Measurements from ENCODE around the gene MAST4. TPM values are rescaled to one million over a fixed set of nuclear protein-coding genes. Genes with fewer than 3 reads are reported as not detected.

MAST4 gene
- total and polyA plus RNA-seq, 2 of the 8 experiments (the other 6 are each of a cell fraction or from before 2014, with no cell fraction given), result 1.5 to 2.6 TPM

DNA sequence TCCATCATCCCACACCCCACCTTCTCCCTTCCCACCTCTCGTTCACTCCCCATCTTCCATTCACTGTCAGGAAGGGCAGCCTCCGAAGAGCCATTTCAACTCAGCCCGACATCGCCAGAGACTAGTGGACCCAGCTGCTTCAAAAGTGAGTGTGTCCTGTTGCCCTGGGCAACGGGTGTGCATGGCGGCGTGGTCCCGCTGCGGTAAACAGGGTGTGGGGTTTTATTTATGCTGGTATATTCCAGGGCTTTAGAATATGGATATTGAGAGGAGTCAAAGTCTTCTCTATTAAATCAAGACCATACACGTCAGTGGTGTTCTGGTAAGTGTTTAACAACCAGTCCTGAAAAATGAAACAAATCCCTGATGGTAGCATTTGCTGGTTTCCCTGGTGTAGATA, 274.5 kb downstream of the MAST4 start:
- no peak for DNase-seq (ENCODE audit: low read depth in 1 of 2, low spot score in 2 of 2)
- Histone ChIP-seq H3K9me3 (ENCODE audit: insufficient read depth in 2 of 2, low read depth in 1 of 2, low read length in 1 of 2) (no peaks in the 10 kb centered on the region), H4K5ac (ENCODE audit: insufficient read length, low read depth, low read length) (no peak overlapping the region), H3K14ac (ENCODE audit: insufficient read length) (no peak overlapping the region), H3K4ac (replicated peaks; ENCODE audit: insufficient read length, low read depth, low read length) (no peak overlapping the region), H3K23me2 (ENCODE audit: low read depth, low read length) (no peaks in the 10 kb centered on the region), H2AK5ac (ENCODE audit: low read depth, low read length) (no peak overlapping the region), H3K23ac (ENCODE audit: insufficient read length) (no peak overlapping the region), H3K79me2 (ENCODE audit: control insufficient read depth in 1 of 2, insufficient read depth in 2 of 2, low read length in 2 of 2) (no peaks in the 10 kb centered on the region), H2BK120ac (replicated peaks; ENCODE audit: low read depth, low read length) (no peak overlapping the region), H4K20me1 (replicated peaks in 1 of 2; ENCODE audit: control insufficient read depth in 1 of 2, insufficient read depth in 2 of 2, low read length in 2 of 2) (no peaks in the 10 kb centered on the region), H2BK20ac (ENCODE audit: low read length) (no peak overlapping the region), H3K79me1 (ENCODE audit: low read depth, low read length) (no peaks in the 10 kb centered on the region), H3K9ac (replicated peaks in 1 of 4; ENCODE audit: extremely low read depth in 1 of 4, low read depth in 3 of 4, low read length in 3 of 4) (no peak overlapping the region), H2AFZ (ENCODE audit: low read length) (no peak overlapping the region), H3K27me3 (replicated peaks in 1 of 4; ENCODE audit: control insufficient read depth in 3 of 4, extremely low read depth in 1 of 4, insufficient read depth in 3 of 4, low read length in 3 of 4) (no peaks in the 10 kb centered on the region), H3K18ac (ENCODE audit: extremely low read depth, low read length) (no peak overlapping the region), H3K4me3 (ENCODE audit: extremely low read depth in 1 of 4, insufficient read depth in 2 of 4, low read depth in 3 of 4, low read length in 4 of 4) (no peak overlapping the region), H3K4me2 (ENCODE audit: insufficient read depth in 1 of 2, low read depth in 2 of 2, low read length in 2 of 2) (no peak overlapping the region), H2BK5ac (ENCODE audit: low read depth, low read length) (no peak overlapping the region), H3K4me1 (replicated peaks in 1 of 4; ENCODE audit: control insufficient read depth in 3 of 4, insufficient read depth in 4 of 4, low read length in 3 of 4) (peaks cover 0 to 5% (median 0%) of the 10 kb centered on the region in 4 experiments; a peak in 2 of 7 replicates), H4K8ac (ENCODE audit: extremely low read depth, insufficient read depth, low read length) (no peak overlapping the region), H4K91ac (replicated peaks; ENCODE audit: insufficient read length, low read length) (no peak overlapping the region), H2BK15ac (ENCODE audit: low read length) (no peak overlapping the region), H3K36me3 (ENCODE audit: control insufficient read depth in 2 of 4, insufficient read depth in 4 of 4, low read length in 3 of 4) (no peaks in the 10 kb centered on the region), H2BK12ac (ENCODE audit: low read depth, low read length) (no peak overlapping the region), H3K27ac (ENCODE audit: low read depth, low read length) (no peak overlapping the region), H3K56ac (replicated peaks; ENCODE audit: insufficient read length, low read depth, low read length) (no peak overlapping the region)
- CTCF ChIA-PET (ENCODE audit: partially characterized antibody), result no interaction called here
- no peak for FAIRE-seq
- WGBS, 2 experiments (ENCODE audit: extremely low coverage in 1 of 2, insufficient coverage in 1 of 2, insufficient read length in 1 of 2, insufficient replicate concordance in 2 of 2, low coverage in 1 of 2, low lambda C conversion rate in 2 of 2, missing lambda C conversion rate in 1 of 2), result 83 to 100% methylated on average over 1 to 10 of the region's 10 CpGs
- TF ChIP-seq KDM4A (IDR thresholded peaks at IDR 0.05; ENCODE audit: low read depth, low read length, severe bottlenecking) (no peak), SIRT6 (IDR thresholded peaks at IDR 0.05; ENCODE audit: low read length) (no peak), TAF7 (optimal IDR thresholded peaks at IDR 0.05; ENCODE audit: borderline replicate concordance, low read depth, low read length) (no peak)
- POLR2A ChIA-PET (ENCODE audit: partially characterized antibody), result interaction anchor here (0.6 kb wide), 1 partner anchor 273 kb away, joined by 3 read pairs; no protein-coding TSS in a partner anchor

All from H1 (cell line).